ENCODE results near the gene FHIP1A.

- TF ChIP-seq GATA2 (IDR thresholded peaks at IDR 0.05; ENCODE audit: low read depth, low read length) (no peak), GATA3 (IDR thresholded peaks at IDR 0.05; ENCODE audit: low read depth, low read length) (no peak)
Observed at GRCh38 chr4:151430740-151431457, 21.9 kb downstream of the FHIP1A start.

All from SH-SY5Y (cell line).